K562 (cell line): Measurements from ENCODE around the gene UTP20. TPM values are rescaled to one million over a fixed set of nuclear protein-coding genes. Genes with fewer than 3 reads are reported as not detected.

Experiments used
- AFF4 ChIP-seq: sonication (generic); formaldehyde crosslinking; IDR thresholded peaks from 2 replicates; pipeline ENCODE4 v1.8.0; 2023; ENCODE audit warnings: mild to moderate bottlenecking, missing genetic modification reagents
- BRCA1 ChIP-seq, 2 experiments: fragments of 450-650 bp in 1 of 2; sonication (generic) in 1 of 2; formaldehyde crosslinking in 1 of 2; IDR thresholded peaks; 2 replicates each; pipeline versions ENCODE4 v1.5.0 to v1.6.1; 2017 to 2020; ENCODE audit warnings: mild to moderate bottlenecking in 1 of 2, missing genetic modification reagents in 1 of 2
- CHD4 ChIP-seq: fragments of 200-600 bp; sonication (generic); IDR thresholded peaks from 3 replicates; pipeline ENCODE4 v1.6.1; 2012; ENCODE audit warnings: low read depth, mild to moderate bottlenecking, mixed read lengths, low read length, inconsistent platforms; ENCODE audit not compliant: insufficient read depth, insufficient replicate concordance, poor library complexity, severe bottlenecking
- CXXC5 ChIP-seq: fragments of 250-450 bp; sonication (Bioruptor Pico); IDR thresholded peaks from 2 replicates; pipeline ENCODE4 v1.8.0; 2022; ENCODE audit warnings: inconsistent platforms, mild to moderate bottlenecking, moderate library complexity
- GABPB1 ChIP-seq: sonication (generic); formaldehyde crosslinking; IDR thresholded peaks from 2 replicates; pipeline ENCODE4 v1.8.0; 2022; ENCODE audit warnings: mild to moderate bottlenecking, missing genetic modification reagents
- KAT7 ChIP-seq: sonication (generic); formaldehyde crosslinking; IDR thresholded peaks from 2 replicates; pipeline ENCODE4 v1.8.0; 2022; ENCODE audit warnings: missing genetic modification reagents, mild to moderate bottlenecking, borderline replicate concordance
- KDM5B ChIP-seq: fragments of 200-600 bp; sonication (generic); IDR thresholded peaks from 2 replicates; pipeline ENCODE4 v1.6.1; 2012; ENCODE audit warnings: low read depth, mild to moderate bottlenecking, moderate library complexity, low read length, control low read depth, inconsistent platforms; ENCODE audit not compliant: insufficient replicate concordance
- MECOM ChIP-seq: fragments of 250-450 bp; sonication (Bioruptor Pico); IDR thresholded peaks from 2 replicates; pipeline ENCODE4 v1.8.0; 2022; ENCODE audit warnings: inconsistent platforms
- MXD1 ChIP-seq: fragments of 250-450 bp; sonication (Bioruptor Pico); IDR thresholded peaks from 2 replicates; pipeline ENCODE4 v1.8.0; 2021; ENCODE audit warnings: borderline replicate concordance, mild to moderate bottlenecking, moderate library complexity; ENCODE audit not compliant: poor library complexity, severe bottlenecking
- POLR2AphosphoS5 ChIP-seq: IDR thresholded peaks from 2 replicates; pipeline ENCODE4 v1.6.1; 2011; ENCODE audit warnings: mild to moderate bottlenecking, low read depth, low read length, moderate library complexity; ENCODE audit not compliant: control insufficient read depth, insufficient read depth
- PTBP1 ChIP-seq: fragments of 200-400 bp; formaldehyde crosslinking; IDR thresholded peaks from 2 replicates; pipeline ENCODE4 v1.6.1; 2017; ENCODE audit warnings: low read depth, low read length
- RBM39 ChIP-seq: fragments of 200-400 bp; formaldehyde crosslinking; optimal IDR thresholded peaks from 2 replicates; pipeline ENCODE3; 2018; ENCODE audit warnings: low read depth, low read length
- SIRT6 ChIP-seq: IDR thresholded peaks from one replicate; pipeline ENCODE4 v1.6.1; 2012; ENCODE audit warnings: low read depth, mild to moderate bottlenecking, control low read depth, inconsistent platforms, low read length, moderate library complexity
- SNIP1 ChIP-seq: fragments of 450-650 bp; IDR thresholded peaks from 2 replicates; pipeline ENCODE4 v1.7.1; 2017; ENCODE audit warnings: low read depth, mild to moderate bottlenecking
- STAG1 ChIP-seq: sonication (generic); formaldehyde crosslinking; IDR thresholded peaks from 2 replicates; pipeline ENCODE4 v1.5.0; 2020; ENCODE audit warnings: missing genetic modification reagents, borderline replicate concordance
- TCF15 ChIP-seq: fragments of 250-450 bp; sonication (Bioruptor Pico); IDR thresholded peaks from 2 replicates; pipeline ENCODE4 v1.8.0; 2022; ENCODE audit warnings: moderate library complexity, mild to moderate bottlenecking, inconsistent platforms
- ZNF592 ChIP-seq: fragments of 450-650 bp; IDR thresholded peaks from 2 replicates; pipeline ENCODE4 v1.6.1; 2017; ENCODE audit warnings: antibody characterized with exemption, mild to moderate bottlenecking
- ZNF668 ChIP-seq: fragments of 250-450 bp; sonication (Bioruptor Pico); IDR thresholded peaks from 2 replicates; pipeline ENCODE4 v1.8.0; 2022; ENCODE audit warnings: mild to moderate bottlenecking, inconsistent platforms
- ZNF778 ChIP-seq: fragments of 450-650 bp; formaldehyde crosslinking; IDR thresholded peaks from 2 replicates; pipeline ENCODE4 v1.4.0; 2020; ENCODE audit warnings: mild to moderate bottlenecking, moderate library complexity
- polyA plus RNA-seq, 8 experiments: library from polyadenylated mRNA; depleted of rRNA in 4 of 8; stranded (reverse) in 5 of 8; unstranded in 3 of 8; fragments of >200 nt; fragmentation: Nextera tagmentation in 2 of 8; fragmentation: Illumina TruSeq in 1 of 8; extraction: Ambion mirVana in 2 of 8; extraction: Trizol in 1 of 8; gene quantifications; 2 replicates each; pipeline versions ENCODE4 v1.2.1 to v1.2.3, GENCODE V29; 2011 to 2014; ENCODE audit warnings: inconsistent platforms in 1 of 8, missing spikeins in 1 of 8
- total RNA-seq, 7 experiments: library from RNA; depleted of rRNA in 6 of 7; stranded (reverse); fragments of >200 nt in 6 of 7; fragmentation: Illumina TruSeq in 2 of 7; extraction: Trizol in 2 of 7; gene quantifications; 2 replicates each; pipeline versions ENCODE4 v1.2.1 to v1.2.3, GENCODE V29; 2011 to 2021; ENCODE audit warnings: low replicate concordance in 1 of 7

The UTP20 gene
- total and polyA plus RNA-seq, 9 of the 15 experiments (the other 6 are each of a cell fraction or from before 2014, with no cell fraction given), result 4.3 to 41.3 (median 20.7) TPM

GRCh38 chr12:101280006-101280505, at the start of gene UTP20 (continued):
- TF ChIP-seq AFF4 (CRISPR knock-in tag) (peak; percentile 57; the same call in 1 of the 2 replicates), ZNF668 (CRISPR knock-in tag) (no peak), ZNF778 (CRISPR knock-in tag) (no peak), BRCA1 (IDR thresholded peaks at IDR 0.05) (no peak), BRCA1 (CRISPR knock-in tag; IDR thresholded peaks at IDR 0.05) (no peak), RBM39 (no peak), CHD4 (no peak), ZNF592 (no peak), KAT7 (CRISPR knock-in tag) (0 out of 2 replicates have a peak, but pooled peaks have one; percentile 51), KDM5B (peak; percentile 61), PTBP1 (no peak), POLR2AphosphoS5 (peak; percentile 55; the same call in 1 of the 2 replicates), TCF15 (CRISPR knock-in tag) (no peak), SIRT6 (no peak), MECOM (no peak), SNIP1 (no peak), MXD1 (CRISPR knock-in tag) (peak; percentile 99), STAG1 (CRISPR knock-in tag) (no peak), GABPB1 (CRISPR knock-in tag) (peak; percentile 67), CXXC5 (peak; percentile 72)
